Mesenchymal stem cell (in vitro differentiated cells and primary cell): ENCODE results near the gene HLA-F. TPM values are rescaled to one million over a fixed set of nuclear protein-coding genes. Genes with fewer than 3 reads are reported as not detected.

Experiments used
- DNase-seq: peaks from one replicate; pipeline ENCODE4 v3.0.0-alpha.2; 2013
- H2AFZ ChIP-seq: one replicate; pipeline ENCODE4 v1.6.1; 2013; ENCODE audit warnings: low read depth, mild to moderate bottlenecking, control low read depth, inconsistent platforms, low read length, moderate library complexity
- H2AK5ac ChIP-seq: 2 replicates; pipeline ENCODE4 v1.6.1; 2013; ENCODE audit warnings: low read length, moderate library complexity, mild to moderate bottlenecking, inconsistent platforms; ENCODE audit not compliant: severe bottlenecking
- H2BK120ac ChIP-seq: one replicate; pipeline ENCODE4 v1.6.1; 2013; ENCODE audit warnings: low read depth, mild to moderate bottlenecking, inconsistent platforms, low read length, moderate library complexity
- H2BK12ac ChIP-seq, 2 experiments: one replicate each; pipeline ENCODE4 v1.6.1; 2013; ENCODE audit warnings: inconsistent platforms in 2 of 2, low read length in 2 of 2, mild to moderate bottlenecking in 2 of 2, moderate library complexity in 2 of 2, control low read depth in 1 of 2
- H2BK15ac ChIP-seq: one replicate; pipeline ENCODE4 v1.6.1; 2013; ENCODE audit warnings: mild to moderate bottlenecking, low read depth, inconsistent platforms; ENCODE audit not compliant: poor library complexity, severe bottlenecking
- H2BK5ac ChIP-seq: 2 replicates; pipeline ENCODE4 v1.6.1; 2013; ENCODE audit warnings: low read depth, mild to moderate bottlenecking, low read length, control low read depth, inconsistent platforms; ENCODE audit not compliant: poor library complexity, severe bottlenecking
- H3K14ac ChIP-seq, 2 experiments: one replicate each; pipeline ENCODE4 v1.6.1; 2013; ENCODE audit warnings: inconsistent platforms in 2 of 2, low read length in 2 of 2, control low read depth in 1 of 2, mild to moderate bottlenecking in 1 of 2, moderate library complexity in 1 of 2
- H3K18ac ChIP-seq, 2 experiments: one replicate each; pipeline ENCODE4 v1.6.1; 2013; ENCODE audit warnings: inconsistent platforms in 2 of 2, low read length in 2 of 2, control low read depth in 1 of 2, low read depth in 1 of 2, mild to moderate bottlenecking in 1 of 2
- H3K23ac ChIP-seq, 2 experiments: one replicate each; pipeline ENCODE4 v1.6.1; 2013; ENCODE audit warnings: inconsistent platforms in 2 of 2, low read length in 2 of 2, mild to moderate bottlenecking in 2 of 2, moderate library complexity in 2 of 2, control low read depth in 1 of 2
- H3K27ac ChIP-seq: 2 replicates; pipeline ENCODE4 v1.5.1; 2013; ENCODE audit warnings: mild to moderate bottlenecking, moderate library complexity, low read length, control low read depth, inconsistent platforms; ENCODE audit not compliant: poor library complexity, severe bottlenecking
- H3K27me3 ChIP-seq, 2 experiments: 2 replicates each; pipeline versions ENCODE4 v1.6.1 to v1.7.0; 2013; ENCODE audit warnings: low read length in 2 of 2, mild to moderate bottlenecking in 2 of 2, moderate library complexity in 2 of 2, control low read depth in 1 of 2, inconsistent platforms in 1 of 2; ENCODE audit not compliant: control insufficient read depth in 1 of 2, insufficient read depth in 1 of 2
- H3K36me3 ChIP-seq, 2 experiments: 2 replicates each; pipeline versions ENCODE4 v1.6.1 to v1.7.0; 2013; ENCODE audit warnings: low read length in 2 of 2, control low read depth in 1 of 2, inconsistent platforms in 1 of 2, low read depth in 1 of 2, mild to moderate bottlenecking in 1 of 2; ENCODE audit not compliant: insufficient read depth in 2 of 2, control insufficient read depth in 1 of 2
- H3K4ac ChIP-seq, 2 experiments: one replicate each; pipeline ENCODE4 v1.6.1; 2013; ENCODE audit warnings: inconsistent platforms in 2 of 2, low read length in 2 of 2, mild to moderate bottlenecking in 2 of 2, moderate library complexity in 2 of 2, control low read depth in 1 of 2, low read depth in 1 of 2
- H3K4me1 ChIP-seq: 2 replicates; pipeline ENCODE4 v1.6.1; 2013; ENCODE audit warnings: low read depth, low read length, control low read depth; ENCODE audit not compliant: control insufficient read depth, insufficient read depth
- H3K4me2 ChIP-seq: 2 replicates; pipeline ENCODE4 v1.6.1; 2013; ENCODE audit warnings: low read length, mild to moderate bottlenecking, inconsistent platforms; ENCODE audit not compliant: poor library complexity, severe bottlenecking
- H3K4me3 ChIP-seq, 2 experiments: 2 replicates each; pipeline versions ENCODE4 v1.5.1 to v1.7.0; 2013; ENCODE audit warnings: low read length in 2 of 2, mild to moderate bottlenecking in 2 of 2, control low read depth in 1 of 2, low read depth in 1 of 2; ENCODE audit not compliant: insufficient read depth in 1 of 2
- H3K79me1 ChIP-seq: replicated peaks from 2 replicates; pipeline ENCODE4 v1.6.1; 2013; ENCODE audit warnings: mild to moderate bottlenecking, control low read depth, low read length, inconsistent platforms; ENCODE audit not compliant: poor library complexity, severe bottlenecking
- H3K9ac ChIP-seq: 2 replicates; pipeline ENCODE4 v1.7.0; 2013; ENCODE audit warnings: mild to moderate bottlenecking, low read length, moderate library complexity
- H3K9me3 ChIP-seq: 2 replicates; pipeline ENCODE4 v1.7.0; 2013; ENCODE audit warnings: mild to moderate bottlenecking, low read length; ENCODE audit not compliant: control insufficient read depth
- H4K8ac ChIP-seq: one replicate; pipeline ENCODE4 v1.6.1; 2013; ENCODE audit warnings: inconsistent platforms, mild to moderate bottlenecking, low read length, moderate library complexity
- H4K91ac ChIP-seq: one replicate; pipeline ENCODE4 v1.6.1; 2013; ENCODE audit warnings: mild to moderate bottlenecking, low read length, inconsistent platforms
- WGBS: methylation state at CpG from one replicate; pipeline ENCODE4 v1.1.7; 2013; ENCODE audit warnings: mixed read lengths; 5-methylcytosine and 5-hydroxymethylcytosine counted together
- polyA plus RNA-seq, 2 experiments: library from polyadenylated mRNA; stranded (reverse); fragments of 200-250 nt; gene quantifications; one replicate each; pipeline ENCODE4 v1.2.3, GENCODE V29; 2013

Gene HLA-F
- 9.7 TPM for polyA plus RNA-seq (2013, experiment 1 of 2)
- 11.2 TPM for polyA plus RNA-seq (2013, experiment 2 of 2)

DNA sequence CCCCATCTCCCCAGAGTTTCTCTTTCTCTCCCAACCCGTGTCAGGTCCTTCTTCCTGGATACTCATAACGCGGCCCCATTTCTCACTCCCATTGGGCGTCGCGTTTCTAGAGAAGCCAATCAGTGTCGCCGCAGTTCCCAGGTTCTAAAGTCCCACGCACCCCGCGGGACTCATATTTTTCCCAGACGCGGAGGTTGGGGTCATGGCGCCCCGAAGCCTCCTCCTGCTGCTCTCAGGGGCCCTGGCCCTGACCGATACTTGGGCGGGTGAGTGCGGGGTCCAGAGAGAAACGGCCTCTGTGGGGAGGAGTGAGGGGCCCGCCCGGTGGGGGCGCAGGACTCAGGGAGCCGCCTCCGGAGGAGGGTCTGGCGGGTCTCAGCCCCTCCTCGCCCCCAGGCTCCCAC lies at the start of gene HLA-F:
Gene HLA-F (plus strand): TSS at position 173 of the 404 bp plus-strand sequence. CDS start 30 bp downstream, at position 203.
- no peaks in the 10 kb centered on the region for H3K9me3 ChIP-seq
- H3K18ac ChIP-seq: no peak within 1 kb of the TSS
- H3K4ac ChIP-seq: no peak within 1 kb of the TSS
- peak; percentile 86 for DNase-seq
- peak within 1 kb of the TSS; percentile 54 to 87 for H3K4me3 ChIP-seq
- peak within 1 kb of the TSS; percentile 92 for H2AFZ ChIP-seq
- H2BK5ac ChIP-seq: no peak within 1 kb of the TSS
- H3K14ac ChIP-seq: no peak within 1 kb of the TSS
- H3K36me3 ChIP-seq: peaks cover 0 to 5% of the 10 kb centered on the region in 2 experiments
- no peak within 1 kb of the TSS for H2BK12ac ChIP-seq
- H2BK120ac ChIP-seq: no peak within 1 kb of the TSS
- H3K9ac ChIP-seq: peak within 1 kb of the TSS; percentile 85
- no peak within 1 kb of the TSS for H4K91ac ChIP-seq
- H3K23ac ChIP-seq: no peak within 1 kb of the TSS
- WGBS: 2% methylated on average over 26 of the region's 26 CpGs
- H3K4me2 ChIP-seq: peak within 1 kb of the TSS; percentile 99
- no peak within 1 kb of the TSS for H2BK15ac ChIP-seq
- no peak within 1 kb of the TSS for H3K27ac ChIP-seq
- peak within 1 kb of the TSS; percentile 57 for H4K8ac ChIP-seq
- H3K79me1 ChIP-seq: no peaks in the 10 kb centered on the region
- no peak within 1 kb of the TSS for H2AK5ac ChIP-seq
- H3K4me1 ChIP-seq: peaks cover 10% of the 10 kb centered on the region
- peaks cover 7 to 29% of the 10 kb centered on the region in 2 experiments for H3K27me3 ChIP-seq

- Histone ChIP-seq H3K9me3 (no peaks in the 10 kb centered on the region), H2AFZ (no peak overlapping the region), H4K8ac (no peak overlapping the region), H3K27ac (no peak overlapping the region), H2AK5ac (no peak overlapping the region), H3K14ac (no peak overlapping the region), H4K91ac (no peak overlapping the region), H3K4me1 (peaks cover 2% of the 10 kb centered on the region), H3K4me2 (no peak overlapping the region), H3K9ac (no peak overlapping the region), H3K4me3 (no peak overlapping the region), H3K27me3 (peaks cover 16 to 43% of the 10 kb centered on the region in 2 experiments), H3K36me3 (no peaks in the 10 kb centered on the region), H2BK15ac (no peak overlapping the region), H2BK120ac (no peak overlapping the region), H2BK5ac (no peak overlapping the region), H3K79me1 (no peaks in the 10 kb centered on the region), H3K18ac (no peak overlapping the region), H3K23ac (no peak overlapping the region), H3K4ac (no peak overlapping the region), H2BK12ac (no peak overlapping the region)
- 95% methylated on average over 3 of the region's 5 CpGs for WGBS
- no peak for DNase-seq
Measured at GRCh38 chr6:29674008-29674407, 49.2 kb upstream of the HLA-F start.

- Histone ChIP-seq H3K4me1 (peaks cover 2% of the 10 kb centered on the region), H2BK15ac (no peak overlapping the region), H3K36me3 (no peaks in the 10 kb centered on the region), H2BK5ac (no peak overlapping the region), H4K8ac (no peak overlapping the region), H2AFZ (no peak overlapping the region), H3K4ac (no peak overlapping the region), H3K79me1 (no peaks in the 10 kb centered on the region), H3K14ac (no peak overlapping the region), H3K4me2 (no peak overlapping the region), H2BK120ac (no peak overlapping the region), H4K91ac (no peak overlapping the region), H2BK12ac (no peak overlapping the region), H3K27ac (no peak overlapping the region), H3K18ac (no peak overlapping the region), H3K27me3 (peaks cover 11 to 47% of the 10 kb centered on the region in 2 experiments), H2AK5ac (no peak overlapping the region), H3K9me3 (no peaks in the 10 kb centered on the region), H3K4me3 (no peak overlapping the region), H3K9ac (no peak overlapping the region), H3K23ac (no peak overlapping the region)
- DNase-seq: no peak
- WGBS: 40% methylated on average over 1 of the region's 1 CpG
Measured at GRCh38 chr6:29675561-29675960, 47.7 kb upstream of the HLA-F start.

GRCh38 chr6:29676981-29677601 lies 46.1 kb upstream of the HLA-F start:
- Histone ChIP-seq H4K91ac (no peak overlapping the region), H4K8ac (no peak overlapping the region), H3K27ac (peak overlapping the region; percentile 49), H3K27me3 (peaks cover 0 to 37% of the 10 kb centered on the region in 2 experiments), H3K4ac (no peak overlapping the region), H2BK5ac (no peak overlapping the region), H3K14ac (no peak overlapping the region), H3K4me3 (no peak overlapping the region), H3K79me1 (no peaks in the 10 kb centered on the region), H3K9me3 (no peaks in the 10 kb centered on the region), H3K4me1 (peaks cover 2% of the 10 kb centered on the region), H3K4me2 (no peak overlapping the region), H2AFZ (no peak overlapping the region), H3K18ac (no peak overlapping the region), H2BK120ac (no peak overlapping the region), H3K36me3 (no peaks in the 10 kb centered on the region), H2BK15ac (no peak overlapping the region), H3K9ac (no peak overlapping the region), H2AK5ac (no peak overlapping the region), H3K23ac (no peak overlapping the region), H2BK12ac (no peak overlapping the region)
- 45% methylated on average over 2 of the region's 2 CpGs for WGBS
- no peak for DNase-seq
